Measurements from ENCODE around the gene COL1A1.

The COL1A1 gene

DNA sequence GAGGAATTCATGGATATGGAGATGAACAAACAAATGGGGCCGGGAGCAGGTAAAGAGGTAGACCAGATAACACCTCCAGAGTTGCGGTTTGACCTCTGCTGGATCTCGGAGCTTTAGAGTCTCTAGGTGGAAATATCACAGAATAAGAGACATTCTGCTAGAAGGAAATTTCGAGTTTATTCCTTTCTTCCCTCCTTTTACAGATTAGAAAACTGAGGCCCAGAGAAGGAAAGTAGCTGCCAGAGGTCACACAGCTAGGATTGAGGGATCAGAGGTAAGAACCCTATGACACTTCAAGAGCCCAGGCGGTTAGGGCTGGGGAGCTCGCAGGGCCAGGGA lies 7.7 kb upstream of the COL1A1 start:
- DNase-seq (ENCODE audit: low spot score): no peak
- Mint-ChIP-seq H3K9me3 (no peaks in the 10 kb centered on the region), H3K4me3 (no peak overlapping the region), H3K27me3 (ENCODE audit: low read depth) (peaks cover 49% of the 10 kb centered on the region), H3K4me1 (ENCODE audit: low read depth) (peaks cover 10% of the 10 kb centered on the region), H3K36me3 (ENCODE audit: low read depth) (no peaks in the 10 kb centered on the region), H3K27ac (no peak overlapping the region)

DNA sequence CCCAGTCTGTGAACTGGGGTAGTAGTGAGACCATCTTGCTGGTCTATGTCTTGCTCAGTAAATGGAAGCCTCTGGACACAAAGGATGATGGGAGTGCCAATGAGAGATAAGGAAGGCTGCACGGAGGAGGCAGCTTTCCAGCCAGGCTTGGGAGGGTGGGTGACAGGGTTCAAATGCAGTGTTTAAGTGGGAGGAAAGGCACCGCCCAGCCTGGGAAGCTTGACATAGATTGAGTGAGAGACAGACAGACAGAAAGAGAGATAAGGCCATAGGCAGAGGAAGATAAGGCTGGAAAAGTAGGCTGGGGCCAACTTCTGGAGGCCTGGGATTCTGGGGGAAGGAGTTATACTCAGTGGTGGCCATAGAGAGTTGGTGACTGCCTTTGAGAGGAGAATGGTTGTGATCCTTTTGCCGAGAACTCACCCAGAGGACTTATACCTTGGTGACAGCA lies 7.2 kb upstream of the COL1A1 start:
- H3K27ac Mint-ChIP-seq: no peak overlapping the region
- no peak for DNase-seq (ENCODE audit: low spot score)
- H3K4me1 Mint-ChIP-seq (ENCODE audit: low read depth): peaks cover 10% of the 10 kb centered on the region
- peaks cover 53% of the 10 kb centered on the region for H3K27me3 Mint-ChIP-seq (ENCODE audit: low read depth)
- no peaks in the 10 kb centered on the region for H3K36me3 Mint-ChIP-seq (ENCODE audit: low read depth)
- no peaks in the 10 kb centered on the region for H3K9me3 Mint-ChIP-seq
- no peak overlapping the region for H3K4me3 Mint-ChIP-seq

DNA sequence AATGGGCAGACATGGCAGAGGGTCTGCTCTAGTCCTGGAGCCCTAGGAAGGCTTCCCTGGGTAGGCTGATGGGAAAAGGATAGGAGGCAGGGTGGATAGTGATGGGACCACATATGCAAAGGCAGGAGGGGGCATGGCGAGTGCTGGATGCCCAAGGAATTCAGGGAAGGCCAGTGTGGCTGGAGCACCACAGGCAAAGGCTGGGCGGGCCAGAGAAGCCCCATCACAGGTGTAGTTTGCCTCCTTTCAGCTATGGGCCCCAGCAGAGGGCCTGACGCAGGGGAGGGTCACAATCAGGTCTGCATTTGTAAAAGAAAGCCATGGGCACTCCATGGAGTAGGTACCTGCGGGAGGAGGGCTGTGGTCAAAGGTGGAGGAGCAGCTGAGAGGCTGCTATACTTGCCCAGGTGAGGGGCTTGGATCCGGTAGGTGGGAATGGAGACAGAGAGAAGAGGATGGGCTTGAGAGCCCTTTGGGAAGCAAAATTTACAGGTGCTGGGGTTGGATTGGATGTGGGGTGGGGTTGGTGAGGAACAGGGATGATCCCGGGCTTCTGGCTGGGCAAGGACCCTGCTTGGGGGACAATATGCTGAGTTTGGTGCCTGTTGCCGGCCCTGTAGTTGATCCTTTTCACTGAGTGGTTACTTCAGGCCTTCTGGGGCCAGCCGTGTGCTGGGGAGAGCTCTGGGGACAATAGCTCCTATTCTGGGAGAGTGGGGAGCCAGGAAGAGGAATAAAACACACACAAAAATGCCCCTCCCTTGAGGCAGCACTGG lies 6.5 kb upstream of the COL1A1 start:
- Mint-ChIP-seq H3K9me3 (no peaks in the 10 kb centered on the region), H3K36me3 (ENCODE audit: low read depth) (no peaks in the 10 kb centered on the region), H3K4me1 (ENCODE audit: low read depth) (peaks cover 6% of the 10 kb centered on the region), H3K27ac (no peak overlapping the region), H3K4me3 (no peak overlapping the region), H3K27me3 (ENCODE audit: low read depth) (peaks cover 53% of the 10 kb centered on the region)
- DNase-seq (ENCODE audit: low spot score): no peak

DNA sequence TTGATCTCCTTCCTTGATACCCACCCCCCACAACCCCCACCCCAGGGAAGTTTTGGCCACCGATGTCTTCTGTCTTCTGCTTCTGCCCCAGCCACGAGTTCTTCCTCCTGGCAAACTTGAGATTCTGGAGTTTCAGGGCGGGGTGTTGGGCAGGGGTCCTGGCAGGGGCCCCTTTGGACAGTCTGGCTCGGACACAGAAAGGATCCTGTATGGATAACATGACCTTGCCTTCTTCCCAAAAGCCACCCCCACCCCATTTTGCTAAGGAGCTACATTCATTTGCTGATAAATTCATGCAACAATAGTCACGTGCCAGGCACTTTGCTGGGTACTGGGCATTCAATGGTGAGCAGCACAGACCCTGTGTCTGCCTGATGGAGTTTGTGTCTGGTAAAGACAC lies 5.9 kb upstream of the COL1A1 start:
- DNase-seq (ENCODE audit: low spot score): no peak
- Mint-ChIP-seq H3K27ac (no peak overlapping the region), H3K4me1 (ENCODE audit: low read depth) (peaks cover 3% of the 10 kb centered on the region), H3K4me3 (no peak overlapping the region), H3K27me3 (ENCODE audit: low read depth) (peaks cover 59% of the 10 kb centered on the region), H3K36me3 (ENCODE audit: low read depth) (no peaks in the 10 kb centered on the region), H3K9me3 (no peaks in the 10 kb centered on the region)

DNA sequence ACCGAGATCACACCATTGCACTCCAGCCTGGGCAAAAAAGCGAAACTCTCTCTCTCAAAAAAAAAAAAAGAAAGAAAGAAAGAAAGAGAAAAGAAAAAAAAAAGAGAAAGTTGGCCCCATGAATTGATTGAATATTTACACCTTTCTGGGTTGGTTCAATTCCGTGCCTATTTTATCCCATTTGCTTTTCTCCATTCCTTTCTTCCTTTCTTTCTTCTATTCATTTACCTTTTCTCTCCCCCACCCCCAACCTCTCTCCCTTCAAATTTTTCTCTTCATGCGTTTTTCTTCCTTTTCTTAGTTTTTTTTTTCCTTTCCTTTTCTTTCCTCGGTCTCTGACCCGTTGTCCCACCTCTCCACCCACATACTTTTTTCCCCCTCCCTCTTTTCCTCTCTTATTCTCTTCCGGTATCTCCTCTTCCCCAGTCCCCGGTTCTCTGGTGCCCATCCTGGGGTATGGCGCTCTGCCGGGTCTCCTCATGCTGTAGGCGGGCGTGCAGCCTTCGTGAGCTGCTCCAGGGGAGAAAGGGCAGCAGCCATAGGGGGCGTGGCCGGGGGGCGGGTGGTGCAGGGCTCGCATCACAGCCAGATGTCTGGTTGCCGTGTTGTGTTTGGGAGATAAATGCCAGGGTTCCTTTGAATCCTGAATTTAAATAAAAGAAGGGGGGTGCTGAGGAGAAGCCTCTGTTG lies 5.3 kb upstream of the COL1A1 start:
- H3K4me1 Mint-ChIP-seq (ENCODE audit: low read depth): peaks cover 2% of the 10 kb centered on the region
- H3K36me3 Mint-ChIP-seq (ENCODE audit: low read depth): no peaks in the 10 kb centered on the region
- peak overlapping the region; percentile 31 for H3K4me3 Mint-ChIP-seq
- peaks cover 62% of the 10 kb centered on the region for H3K27me3 Mint-ChIP-seq (ENCODE audit: low read depth)
- no peaks in the 10 kb centered on the region for H3K9me3 Mint-ChIP-seq
- no peak for DNase-seq (ENCODE audit: low spot score)
- H3K27ac Mint-ChIP-seq: no peak overlapping the region

DNA sequence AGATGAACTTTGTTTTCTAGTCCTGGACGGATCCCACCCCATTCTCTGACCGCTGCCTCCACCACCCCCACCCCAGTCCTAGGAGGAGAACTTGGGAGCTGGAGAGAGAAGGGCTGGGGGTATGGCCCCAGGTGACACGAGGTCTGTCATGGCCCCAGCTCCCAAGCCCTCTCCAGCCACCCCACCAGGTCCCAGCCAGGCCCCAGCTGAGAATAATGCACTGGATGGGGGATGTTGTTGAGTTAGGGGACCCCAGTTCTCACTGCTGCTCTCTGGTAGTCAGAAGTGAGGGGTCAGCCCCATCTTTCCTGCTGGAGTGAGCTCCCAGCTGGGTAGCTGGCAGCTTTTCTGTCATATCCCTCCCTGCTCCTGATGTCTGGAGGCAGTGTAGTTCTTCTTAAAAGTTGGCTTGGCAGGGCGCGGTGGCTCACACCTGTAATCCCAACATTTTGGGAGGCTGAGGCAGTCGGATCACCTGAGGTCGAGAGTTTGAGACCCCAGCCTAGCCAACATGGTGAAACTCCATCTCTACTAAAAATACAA lies 4.6 kb upstream of the COL1A1 start:
- Mint-ChIP-seq H3K36me3 (ENCODE audit: low read depth) (no peaks in the 10 kb centered on the region), H3K27ac (no peak overlapping the region), H3K4me1 (ENCODE audit: low read depth) (peaks cover 5% of the 10 kb centered on the region), H3K27me3 (ENCODE audit: low read depth) (peaks cover 65% of the 10 kb centered on the region), H3K4me3 (no peak overlapping the region), H3K9me3 (no peaks in the 10 kb centered on the region)
- DNase-seq (ENCODE audit: low spot score): no peak

DNA sequence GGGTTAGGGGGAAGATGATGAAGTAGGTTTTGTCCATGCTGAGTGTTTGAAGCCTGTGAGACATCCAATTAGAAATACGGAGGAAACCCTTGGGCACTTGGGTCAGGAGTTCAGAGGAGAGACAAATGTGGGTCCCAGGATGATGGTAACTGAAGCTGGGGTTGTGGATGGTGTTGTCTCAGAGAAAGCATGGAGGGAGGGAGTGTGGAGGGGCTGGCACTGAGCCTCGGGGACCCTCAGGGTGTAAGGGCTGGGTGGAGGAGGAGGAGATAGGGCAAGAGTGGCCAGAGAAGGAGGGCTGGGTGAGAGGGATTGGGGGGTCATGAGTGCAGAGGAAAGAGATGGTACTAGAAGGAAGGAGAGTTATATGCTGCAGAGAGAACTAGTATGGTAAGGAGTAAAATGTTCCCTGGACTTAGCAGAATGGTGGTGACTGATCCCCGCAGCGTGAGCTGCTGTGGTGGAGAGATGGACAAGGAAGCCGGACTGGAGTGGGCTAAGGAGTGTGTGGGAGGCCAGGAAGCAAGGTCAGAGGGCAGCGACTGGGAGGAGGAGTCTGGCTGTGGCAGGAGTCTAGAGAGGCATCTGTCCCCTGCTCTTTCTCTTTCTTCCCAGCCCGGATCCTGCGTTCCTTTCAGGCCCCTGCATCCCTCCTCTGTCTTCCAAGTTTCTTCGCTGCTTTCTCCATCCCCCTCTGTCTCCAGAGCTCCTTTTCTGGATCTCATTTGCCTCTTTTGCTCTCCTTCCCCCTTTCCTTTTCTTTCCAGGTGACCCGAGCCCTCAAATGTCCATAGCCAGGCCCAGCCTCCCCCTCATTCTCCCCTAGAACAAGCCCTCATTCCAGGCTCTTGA lies 3.9 kb upstream of the COL1A1 start:
- H3K36me3 Mint-ChIP-seq (ENCODE audit: low read depth): peaks cover 2% of the 10 kb centered on the region
- peaks cover 10% of the 10 kb centered on the region for H3K4me1 Mint-ChIP-seq (ENCODE audit: low read depth)
- no peaks in the 10 kb centered on the region for H3K9me3 Mint-ChIP-seq
- H3K4me3 Mint-ChIP-seq: no peak overlapping the region
- DNase-seq (ENCODE audit: low spot score): no peak
- no peak overlapping the region for H3K27ac Mint-ChIP-seq
- H3K27me3 Mint-ChIP-seq (ENCODE audit: low read depth): peaks cover 70% of the 10 kb centered on the region

DNA sequence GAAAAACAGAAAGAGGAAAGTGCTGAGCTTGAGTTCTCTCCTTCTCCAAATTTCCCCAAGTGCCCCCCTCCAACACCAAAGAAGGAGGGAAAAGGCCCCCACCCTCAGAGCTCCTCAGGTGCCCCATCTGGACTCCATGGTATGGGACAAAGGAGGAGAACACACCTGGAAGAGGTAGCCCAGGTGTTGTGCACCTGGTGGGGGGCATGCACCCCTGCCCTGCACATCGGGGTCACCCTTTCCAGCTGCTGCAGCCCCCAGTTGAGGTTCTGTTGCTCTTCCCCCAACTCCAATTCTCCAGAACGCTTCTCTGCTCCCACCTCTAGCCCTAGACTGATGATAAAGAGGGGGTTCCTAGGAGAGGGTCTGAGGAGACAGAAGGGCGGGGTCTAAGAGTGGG lies 3.0 kb upstream of the COL1A1 start:
- H3K27me3 Mint-ChIP-seq (ENCODE audit: low read depth): peaks cover 70% of the 10 kb centered on the region
- H3K27ac Mint-ChIP-seq: no peak overlapping the region
- H3K9me3 Mint-ChIP-seq: no peaks in the 10 kb centered on the region
- H3K36me3 Mint-ChIP-seq (ENCODE audit: low read depth): peaks cover 2% of the 10 kb centered on the region
- no peak overlapping the region for H3K4me3 Mint-ChIP-seq
- DNase-seq (ENCODE audit: low spot score): no peak
- peaks cover 14% of the 10 kb centered on the region for H3K4me1 Mint-ChIP-seq (ENCODE audit: low read depth)

DNA sequence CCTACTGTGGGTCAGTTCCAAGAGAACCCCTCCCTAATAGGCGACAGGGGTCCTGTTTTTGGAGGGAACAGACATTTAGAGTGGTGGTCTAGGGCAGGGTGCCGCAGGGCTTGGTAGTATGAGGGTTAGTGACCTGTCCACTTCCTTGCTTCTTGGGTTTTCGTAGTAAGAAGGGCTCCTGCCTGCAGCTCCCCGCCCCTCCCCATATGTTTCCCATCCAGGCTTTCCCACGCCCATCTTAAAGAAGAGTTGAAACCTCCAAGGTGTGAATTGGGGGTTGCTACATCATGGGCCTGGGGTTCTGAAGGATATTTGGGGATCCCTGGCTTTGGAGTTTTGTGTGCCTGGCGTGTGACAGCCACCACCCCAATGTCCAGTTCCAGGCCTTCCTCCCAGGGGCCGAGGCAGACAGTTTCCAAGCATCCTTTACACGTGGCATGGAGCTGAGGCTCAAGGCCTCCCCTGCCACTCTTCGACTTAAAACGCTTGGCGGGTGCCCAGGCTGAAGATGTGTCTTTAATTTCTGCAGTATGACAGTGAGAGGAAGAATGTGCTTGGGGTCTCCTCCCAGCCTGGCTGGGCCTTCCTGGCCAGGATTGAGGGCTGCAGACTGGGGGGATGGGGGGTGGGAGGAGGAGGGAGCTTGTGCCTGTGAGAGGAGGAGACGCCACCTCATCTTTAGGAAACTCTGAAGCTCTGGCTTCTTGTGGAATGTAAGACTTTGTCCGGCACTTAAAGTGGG lies 2.3 kb upstream of the COL1A1 start:
- no peaks in the 10 kb centered on the region for H3K9me3 Mint-ChIP-seq
- no peak overlapping the region for H3K27ac Mint-ChIP-seq
- H3K4me1 Mint-ChIP-seq (ENCODE audit: low read depth): peaks cover 15% of the 10 kb centered on the region
- DNase-seq (ENCODE audit: low spot score): no peak
- no peak overlapping the region for H3K4me3 Mint-ChIP-seq
- H3K36me3 Mint-ChIP-seq (ENCODE audit: low read depth): peaks cover 2% of the 10 kb centered on the region
- H3K27me3 Mint-ChIP-seq (ENCODE audit: low read depth): peaks cover 67% of the 10 kb centered on the region

DNA sequence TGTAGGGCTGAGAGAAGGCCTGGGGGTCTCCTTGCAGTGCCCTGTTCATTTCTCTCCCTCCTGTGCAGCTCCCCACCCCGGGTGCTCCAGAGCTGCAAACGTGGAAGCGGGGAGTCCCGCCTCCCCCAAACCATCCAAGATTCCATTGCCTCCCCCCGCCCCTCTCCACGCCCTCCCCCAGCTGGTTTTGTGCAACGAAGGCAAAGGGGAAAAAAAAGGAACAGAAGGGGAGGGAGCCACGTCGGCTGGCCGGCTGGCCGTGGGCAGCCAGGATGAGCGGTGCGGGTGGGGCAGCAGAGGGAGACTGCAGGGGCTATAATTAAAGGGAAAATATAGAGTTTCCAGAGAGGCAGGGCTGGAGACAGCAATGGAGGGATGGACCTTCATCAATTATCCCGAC lies 1.7 kb upstream of the COL1A1 start:
- no peak for DNase-seq (ENCODE audit: low spot score)
- H3K4me1 Mint-ChIP-seq (ENCODE audit: low read depth): peaks cover 20% of the 10 kb centered on the region
- peaks cover 67% of the 10 kb centered on the region for H3K27me3 Mint-ChIP-seq (ENCODE audit: low read depth)
- H3K36me3 Mint-ChIP-seq (ENCODE audit: low read depth): peaks cover 2% of the 10 kb centered on the region
- no peak overlapping the region for H3K27ac Mint-ChIP-seq
- H3K9me3 Mint-ChIP-seq: no peaks in the 10 kb centered on the region
- no peak overlapping the region for H3K4me3 Mint-ChIP-seq

DNA sequence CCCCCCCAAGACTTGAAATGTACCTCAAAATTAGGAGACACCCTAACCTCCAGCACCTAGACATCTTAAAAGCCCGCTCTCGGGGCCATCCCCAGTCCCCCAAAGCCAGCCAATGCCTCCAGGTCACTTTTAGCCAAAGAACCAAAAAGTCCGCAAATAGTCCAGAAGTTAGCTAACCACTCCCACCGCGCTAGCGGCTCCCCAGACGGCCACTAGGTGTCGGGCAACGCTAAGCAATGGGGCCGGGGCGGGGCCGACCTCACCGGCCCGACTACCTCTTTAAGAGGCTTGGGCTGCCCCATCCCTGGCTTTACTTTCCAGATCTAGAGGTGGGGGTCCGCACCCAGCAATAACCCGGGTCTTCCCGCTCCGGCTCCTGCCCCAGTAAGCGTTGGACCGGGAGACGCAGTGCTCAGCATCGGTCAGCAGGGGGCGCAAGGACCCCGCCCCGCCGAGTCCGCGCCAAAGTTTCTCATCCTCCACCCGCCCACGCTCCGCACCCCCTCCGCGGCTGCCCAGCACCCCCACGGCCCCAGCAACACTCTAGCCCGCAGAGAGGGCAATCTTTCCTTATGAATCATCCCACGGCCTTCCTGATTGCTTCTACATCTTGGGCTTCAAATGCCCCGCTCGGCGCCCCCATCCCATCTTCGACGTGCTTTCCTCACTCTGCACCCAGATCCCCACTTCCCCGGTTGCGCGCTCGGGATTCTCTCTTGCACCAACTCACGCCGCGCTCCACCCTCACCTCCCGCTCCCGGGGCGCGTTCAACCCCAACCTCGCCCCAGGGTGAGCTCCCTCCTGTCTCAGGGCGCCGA lies 765 bp downstream of the COL1A1 start:
- H3K4me1 Mint-ChIP-seq (ENCODE audit: low read depth): peaks cover 18% of the 10 kb centered on the region
- peak; percentile 81 for DNase-seq (ENCODE audit: low spot score)
- peak overlapping the region; percentile 31 for H3K27ac Mint-ChIP-seq
- H3K4me3 Mint-ChIP-seq: peak overlapping the region; percentile 83
- no peaks in the 10 kb centered on the region for H3K9me3 Mint-ChIP-seq
- H3K36me3 Mint-ChIP-seq (ENCODE audit: low read depth): peaks cover 2% of the 10 kb centered on the region
- H3K27me3 Mint-ChIP-seq (ENCODE audit: low read depth): peaks cover 49% of the 10 kb centered on the region

DNA sequence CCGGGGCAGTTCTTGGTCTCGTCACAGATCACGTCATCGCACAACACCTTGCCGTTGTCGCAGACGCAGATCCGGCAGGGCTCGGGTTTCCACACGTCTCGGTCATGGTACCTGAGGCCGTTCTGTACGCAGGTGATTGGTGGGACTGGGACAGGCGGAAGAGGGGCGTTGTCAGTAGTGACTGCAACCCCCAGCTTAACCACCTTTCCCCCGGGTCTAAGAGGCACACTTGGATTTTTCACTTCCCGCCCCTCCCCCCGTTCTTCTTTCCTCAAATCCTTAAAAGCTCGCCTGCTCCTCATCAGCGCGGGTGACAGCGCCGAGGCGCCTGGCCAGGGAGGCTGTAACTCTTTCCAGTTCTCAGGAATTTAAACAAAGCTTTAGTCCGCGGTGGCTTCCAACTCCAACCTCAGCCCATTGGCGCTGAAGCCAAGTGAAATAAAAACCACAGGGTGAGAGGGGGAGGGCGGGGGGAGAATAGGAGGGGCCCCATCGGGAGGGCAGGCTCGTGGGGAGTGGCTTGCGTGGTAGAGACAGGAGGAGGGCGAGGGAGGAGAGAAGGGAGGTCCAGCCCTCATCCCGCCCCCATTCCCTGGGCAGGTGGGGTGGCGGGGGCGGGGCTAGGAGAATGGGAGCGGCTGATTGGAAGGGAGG lies 1.5 kb downstream of the COL1A1 start:
- peak overlapping the region; percentile 75 for H3K27ac Mint-ChIP-seq

More for the DNA sequence above, 1.5 kb downstream of the COL1A1 start:
- peak; percentile 68 for DNase-seq (ENCODE audit: low spot score)
- Mint-ChIP-seq H3K36me3 (ENCODE audit: low read depth) (peaks cover 2% of the 10 kb centered on the region), H3K4me1 (ENCODE audit: low read depth) (peaks cover 18% of the 10 kb centered on the region), H3K27me3 (ENCODE audit: low read depth) (peaks cover 42% of the 10 kb centered on the region), H3K4me3 (peak overlapping the region; percentile 83), H3K9me3 (no peaks in the 10 kb centered on the region)
